Liver (tissue), 9 donors: ENCODE measurements around the gene ZNF878. TPM values are rescaled to one million over a fixed set of nuclear protein-coding genes. Genes with fewer than 3 reads are reported as not detected.
A peak's percentile ranks its signal among the peaks of the same experiment; 100 is the strongest.

Source experiments
- DNase-seq: peaks from one replicate; pipeline ENCODE4 v3.0.0-alpha.2; 2017; ENCODE audit warnings: low spot score
- H3K27ac ChIP-seq, 2 donors: one replicate each; pipeline ENCODE4 v1.7.0; 2013; ENCODE audit warnings: inconsistent platforms in 2 of 2, low read length in 2 of 2, control low read depth in 1 of 2, low read depth in 1 of 2, mild to moderate bottlenecking in 1 of 2
- H3K27me3 ChIP-seq, 4 donors: one replicate each; pipeline versions ENCODE4 v1.6.1 to v1.7.0; 2013; ENCODE audit warnings: low read length in 3 of 4, inconsistent platforms in 1 of 4, mild to moderate bottlenecking in 1 of 4, moderate library complexity in 1 of 4; ENCODE audit not compliant: control insufficient read depth in 4 of 4, insufficient read depth in 4 of 4
- H3K36me3 ChIP-seq, 4 donors: one replicate each; pipeline versions ENCODE4 v1.6.1 to v1.7.0; 2013; ENCODE audit warnings: low read length in 3 of 4, mild to moderate bottlenecking in 3 of 4, low read depth in 1 of 4, moderate library complexity in 1 of 4; ENCODE audit not compliant: control insufficient read depth in 4 of 4, insufficient read depth in 3 of 4
- H3K4me1 ChIP-seq, 4 donors: one replicate each; pipeline versions ENCODE4 v1.6.1 to v1.7.0; 2013; ENCODE audit warnings: low read length in 3 of 4, mild to moderate bottlenecking in 3 of 4, moderate library complexity in 1 of 4; ENCODE audit not compliant: control insufficient read depth in 4 of 4, insufficient read depth in 4 of 4
- H3K4me3 ChIP-seq, 3 donors: one replicate each; pipeline versions ENCODE4 v1.6.1 to v1.7.0; 2013; ENCODE audit warnings: low read length in 3 of 3, control low read depth in 1 of 3, low read depth in 1 of 3, mild to moderate bottlenecking in 1 of 3
- H3K9ac ChIP-seq, 2 donors: one replicate each; pipeline ENCODE4 v1.7.0; 2013; ENCODE audit warnings: low read length in 2 of 2, mild to moderate bottlenecking in 2 of 2, moderate library complexity in 2 of 2, control low read depth in 1 of 2, low read depth in 1 of 2
- H3K9me3 ChIP-seq, 4 donors: one replicate each; pipeline versions ENCODE4 v1.6.1 to v1.7.0; 2013; ENCODE audit warnings: low read length in 3 of 4; ENCODE audit not compliant: control insufficient read depth in 4 of 4
- EGR1 ChIP-seq, 2 donors: IDR thresholded peaks; 2 replicates each; pipeline ENCODE4 v1.6.1; 2016 to 2018; ENCODE audit warnings: antibody characterized with exemption in 2 of 2, low read depth in 2 of 2
- FOXA1 ChIP-seq: IDR thresholded peaks from 2 replicates; pipeline ENCODE4 v1.6.1; 2016; ENCODE audit warnings: antibody characterized with exemption
- HNF4A ChIP-seq, 2 donors: conservative IDR thresholded peaks; 2 replicates each; pipeline ENCODE4 v1.6.1; 2016; ENCODE audit warnings: antibody characterized with exemption in 2 of 2, mild to moderate bottlenecking in 2 of 2
- HNF4G ChIP-seq: IDR thresholded peaks from 2 replicates; pipeline ENCODE4 v1.6.1; 2016; ENCODE audit warnings: antibody characterized with exemption
- JUND ChIP-seq, 2 donors: IDR thresholded peaks; 2 replicates each; pipeline ENCODE4 v1.6.1; 2016; ENCODE audit warnings: antibody characterized with exemption in 2 of 2
- MAX ChIP-seq: IDR thresholded peaks from 2 replicates; pipeline ENCODE4 v1.6.1; 2016; ENCODE audit warnings: antibody characterized with exemption
- RAD21 ChIP-seq, 2 donors: IDR thresholded peaks; 2 replicates each; pipeline ENCODE4 v1.6.1; 2016; ENCODE audit warnings: antibody characterized with exemption in 2 of 2, mild to moderate bottlenecking in 2 of 2
- SP1 ChIP-seq: IDR thresholded peaks from 2 replicates; pipeline ENCODE4 v1.6.1; 2018; ENCODE audit warnings: antibody characterized with exemption, mild to moderate bottlenecking
- TAF1 ChIP-seq: conservative IDR thresholded peaks from 2 replicates; pipeline ENCODE4 v1.6.1; 2016; ENCODE audit warnings: antibody characterized with exemption, mild to moderate bottlenecking
- WGBS: extraction: QIAGEN DNeasy Blood & Tissue Kit; methylation state at CpG from one replicate; pipeline ENCODE4 v1.1.7; 2013; 5-methylcytosine and 5-hydroxymethylcytosine counted together
- polyA plus RNA-seq, 2 donors: library from polyadenylated mRNA; stranded (reverse) in 1 of 2; unstranded in 1 of 2; fragments of 200-250 nt in 1 of 2; fragments of >200 nt in 1 of 2; fragmentation: Nextera tagmentation in 1 of 2; extraction: Ambion mirVana in 1 of 2; gene quantifications; one replicate each; pipeline versions ENCODE4 v1.2.1 to v1.2.3, GENCODE V29; 2013 to 2015
- total RNA-seq, 2 donors: library from RNA; depleted of rRNA; stranded (reverse); fragments of >200 nt; gene quantifications; one replicate each; pipeline ENCODE4 v1.2.3, GENCODE V29; 2014
- TF ChIP-seq, protein P1 (sequence below): fragments of 150-350 bp; IDR thresholded peaks from 2 replicates; pipeline ENCODE4 v1.5.1; 2017; ENCODE audit warnings: improper control_type of control experiment, low read depth, low read length; ENCODE audit not compliant: missing input control
- TF ChIP-seq, protein P2 (sequence below): IDR thresholded peaks from 2 replicates; pipeline ENCODE4 v1.6.1; 2016; ENCODE audit warnings: antibody characterized with exemption
- donor health status: healthy.
- donor health status: healthy.
- donor health status: healthy.
- donor health status: healthy.
- donor health status: healthy.

Gene ZNF878
- total and polyA plus RNA-seq, 4 donors = 0.25 to 0.33 TPM; not detected in 2

DNA sequence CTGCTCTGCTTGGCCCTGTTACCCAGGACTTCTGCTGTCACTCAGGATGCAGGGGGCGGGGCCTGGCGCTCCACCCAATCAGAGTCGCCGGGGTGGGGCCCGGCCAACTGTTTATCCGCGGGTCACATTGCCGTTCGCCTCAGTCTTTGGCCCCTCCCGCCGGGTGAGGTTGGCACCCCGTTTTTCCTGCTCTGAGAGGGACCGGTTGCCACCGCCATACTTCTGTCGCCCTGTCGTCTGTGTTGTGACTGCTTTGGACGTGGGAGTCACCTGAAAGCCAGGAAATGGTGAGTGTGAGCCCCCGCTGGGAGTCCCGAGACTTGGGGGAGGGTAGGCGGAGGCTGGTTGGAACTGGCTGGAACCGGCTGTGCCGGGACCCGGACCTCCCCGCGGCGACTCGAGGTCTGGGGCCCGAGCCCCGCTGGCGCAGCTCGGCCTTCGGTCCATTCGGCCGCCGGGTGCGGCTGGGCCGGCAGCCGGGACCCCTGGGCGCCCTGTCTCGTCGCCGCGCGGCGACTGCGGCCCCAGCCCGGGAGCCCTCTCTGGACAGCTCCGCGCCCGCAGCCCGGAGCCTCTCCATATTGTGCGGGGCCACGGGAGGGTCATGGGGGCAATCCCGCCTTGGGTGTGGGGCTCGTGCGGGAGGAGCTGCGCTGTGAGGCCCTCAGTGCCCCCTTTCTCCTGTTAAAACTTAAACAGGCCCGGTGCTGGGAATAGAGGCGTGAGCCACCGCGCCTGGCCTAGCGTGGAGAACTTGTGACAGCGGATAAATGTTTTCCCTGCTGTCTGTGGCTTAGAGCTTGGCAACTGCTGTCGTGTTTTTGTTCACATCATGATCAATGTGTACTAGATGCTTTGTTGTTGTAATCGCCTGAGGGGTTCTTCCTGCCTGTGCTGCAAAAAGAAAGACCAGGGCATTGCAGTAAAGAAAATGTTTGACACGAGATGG, 12.1 kb upstream of the ZNF878 start, which contains the start of gene ZNF844 (continued):
- TF ChIP-seq, protein P1, sequence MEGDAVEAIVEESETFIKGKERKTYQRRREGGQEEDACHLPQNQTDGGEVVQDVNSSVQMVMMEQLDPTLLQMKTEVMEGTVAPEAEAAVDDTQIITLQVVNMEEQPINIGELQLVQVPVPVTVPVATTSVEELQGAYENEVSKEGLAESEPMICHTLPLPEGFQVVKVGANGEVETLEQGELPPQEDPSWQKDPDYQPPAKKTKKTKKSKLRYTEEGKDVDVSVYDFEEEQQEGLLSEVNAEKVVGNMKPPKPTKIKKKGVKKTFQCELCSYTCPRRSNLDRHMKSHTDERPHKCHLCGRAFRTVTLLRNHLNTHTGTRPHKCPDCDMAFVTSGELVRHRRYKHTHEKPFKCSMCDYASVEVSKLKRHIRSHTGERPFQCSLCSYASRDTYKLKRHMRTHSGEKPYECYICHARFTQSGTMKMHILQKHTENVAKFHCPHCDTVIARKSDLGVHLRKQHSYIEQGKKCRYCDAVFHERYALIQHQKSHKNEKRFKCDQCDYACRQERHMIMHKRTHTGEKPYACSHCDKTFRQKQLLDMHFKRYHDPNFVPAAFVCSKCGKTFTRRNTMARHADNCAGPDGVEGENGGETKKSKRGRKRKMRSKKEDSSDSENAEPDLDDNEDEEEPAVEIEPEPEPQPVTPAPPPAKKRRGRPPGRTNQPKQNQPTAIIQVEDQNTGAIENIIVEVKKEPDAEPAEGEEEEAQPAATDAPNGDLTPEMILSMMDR = no peak
- no peak for TF ChIP-seq HNF4G
- TF ChIP-seq, protein P2, sequence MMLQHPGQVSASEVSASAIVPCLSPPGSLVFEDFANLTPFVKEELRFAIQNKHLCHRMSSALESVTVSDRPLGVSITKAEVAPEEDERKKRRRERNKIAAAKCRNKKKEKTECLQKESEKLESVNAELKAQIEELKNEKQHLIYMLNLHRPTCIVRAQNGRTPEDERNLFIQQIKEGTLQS = no peak

DNA sequence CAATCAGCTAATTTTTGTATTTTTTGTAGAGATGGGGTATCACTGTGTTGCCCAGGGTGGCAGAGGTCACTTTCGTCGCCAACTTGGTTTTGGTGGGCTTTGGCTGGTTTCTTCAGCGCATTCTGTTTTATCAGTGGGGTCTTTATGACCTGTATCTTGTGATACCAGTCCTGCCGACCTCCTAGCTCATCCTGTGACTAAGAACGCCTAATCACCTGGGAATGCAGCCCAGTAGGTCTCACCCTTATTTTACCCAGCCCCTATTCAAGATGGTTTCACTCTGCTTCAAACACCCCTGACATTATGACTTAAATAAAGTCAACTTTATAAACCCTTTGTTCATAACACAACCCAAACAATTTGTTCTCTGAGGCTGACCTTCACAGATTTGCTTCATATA, 3.0 kb upstream of the ZNF878 start:
- Histone ChIP-seq H3K36me3 (no peaks in the 10 kb centered on the region), H3K27me3 (no peaks in the 10 kb centered on the region), H3K27ac (no peak overlapping the region), H3K4me3 (no peak overlapping the region), H3K9me3 (peaks cover 0 to 2% (median 0%) of the 10 kb centered on the region in 4 donors), H3K4me1 (peaks cover 0 to 20% (median 5%) of the 10 kb centered on the region in 4 donors), H3K9ac (no peak overlapping the region)
- whole genome bisulfite sequencing = 84% methylated on average over 5 of the region's 5 CpGs
- DNase-seq = no peak
- TF ChIP-seq HNF4G = no peak
- no peak for TF ChIP-seq TAF1
- no peak for TF ChIP-seq HNF4A (conservative IDR thresholded peaks at IDR 0.05)
- no peak for TF ChIP-seq RAD21 (IDR thresholded peaks at IDR 0.05)
- TF ChIP-seq, protein P1 = no peak
- no peak for TF ChIP-seq MAX
- TF ChIP-seq FOXA1 = no peak
- TF ChIP-seq EGR1 (IDR thresholded peaks at IDR 0.05; ENCODE audit: low read depth in 2 of 2) = no peak
- TF ChIP-seq SP1 = no peak

- DNase-seq = no peak
- H3K27ac ChIP-seq = peak overlapping the region; percentile 49 to 54
Measured at GRCh38 chr19:12052091-12052496, 667 bp downstream of the ZNF878 start.

More at GRCh38 chr19:12052091-12052496, 667 bp downstream of the ZNF878 start:
- Histone ChIP-seq H3K4me1 (peaks cover 0 to 17% (median 5%) of the 10 kb centered on the region in 4 donors), H3K9me3 (peaks cover 0 to 2% (median under 1%) of the 10 kb centered on the region in 4 donors), H3K9ac (peak overlapping the region in 1 of 2 donors; percentile 17), H3K4me3 (peak overlapping the region; percentile 26 to 75 (median 48)), H3K27me3 (no peaks in the 10 kb centered on the region), H3K36me3 (no peaks in the 10 kb centered on the region)
- TF ChIP-seq SP1 (no peak), FOXA1 (no peak), HNF4G (no peak), RAD21 (IDR thresholded peaks at IDR 0.05) (no peak), JUND (IDR thresholded peaks at IDR 0.05) (no peak)
- TF ChIP-seq, protein P2 = no peak
- WGBS = 1% methylated on average over 14 of the region's 14 CpGs
